K562 (cell line): ENCODE measurements around the gene SORCS1. TPM values are rescaled to one million over a fixed set of nuclear protein-coding genes. Genes with fewer than 3 reads are reported as not detected.

Experiments used
- ATAC-seq: fragments of 200-7000 bp; cut with Tn5 transposase; 3 replicates; pipeline ENCODE4 v1.9.1; 2020; ENCODE audit warnings: moderate library complexity
- BruUV-seq: library from RNA; stranded (reverse); fragments of 400-500 nt; replicated peaks from 2 replicates; lab custom pipeline; 2021; lab: Mats Ljungman, UMichigan
- CTCF ChIA-PET: fragments of 300-600 bp; formaldehyde crosslinking; extraction: SDS; loops from one replicate; lab custom pipeline; 2021; ENCODE audit warnings: low intra/inter-chr PET ratio; lab: Yijun Ruan, JAX
- POLR2A ChIA-PET: fragments of 300-600, 350-650 bp; sonication (Branson Sonifier 250); formaldehyde crosslinking; extraction: SDS; loops from one replicate; lab custom pipeline; 2021; ENCODE audit warnings: antibody characterized with exemption, inconsistent platforms; lab: Yijun Ruan, JAX
- DNase-seq, 4 experiments: peaks; one replicate each; pipeline versions ENCODE4 v3.0.0 to v3.0.0-alpha.2; 2011 to 2018; ENCODE audit warnings: low spot score in 3 of 4, mixed read lengths in 3 of 4; ENCODE audit errors: extremely low read depth in 1 of 4
- FAIRE-seq: peaks from 2 replicates; lab custom pipeline; 2011; peaks lifted over from hg19 to GRCh38; lab: Jason Lieb, UNC
- H2AFZ ChIP-seq: 2 replicates; pipeline ENCODE4 v1.6.0; 2011; ENCODE audit warnings: low read depth, low read length, control low read depth, inconsistent platforms
- H3K27ac ChIP-seq: fragments of 200-600 bp; 3 replicates; pipeline ENCODE4 v1.8.0; 2011; ENCODE audit warnings: low read depth, mild to moderate bottlenecking, control low read depth, inconsistent platforms, low read length, moderate library complexity, mixed read lengths; ENCODE audit errors: extremely low read depth
- H3K27me3 ChIP-seq, 2 experiments: fragments of 300-600 bp in 1 of 2; 2 replicates in 1 of 2; 3 replicates in 1 of 2; pipeline versions ENCODE4 v1.6.0 to v1.8.0; 2011; ENCODE audit warnings: inconsistent platforms in 2 of 2, low read length in 2 of 2, mild to moderate bottlenecking in 1 of 2, mixed read lengths in 1 of 2, moderate library complexity in 1 of 2; ENCODE audit not compliant: control insufficient read depth in 2 of 2, insufficient read depth in 2 of 2
- H3K36me3 ChIP-seq: fragments of 300-600 bp; 3 replicates; pipeline ENCODE4 v1.8.0; 2011; ENCODE audit warnings: mild to moderate bottlenecking, low read length, inconsistent platforms; ENCODE audit not compliant: control insufficient read depth, insufficient read depth
- H3K4me1 ChIP-seq, 2 experiments: fragments of 200-600 bp in 1 of 2; replicated peaks in 1 of 2; 2 replicates in 1 of 2; 3 replicates in 1 of 2; pipeline versions ENCODE4 v1.5.1 to v1.8.0; 2011; ENCODE audit warnings: inconsistent platforms in 2 of 2, low read length in 2 of 2, mild to moderate bottlenecking in 1 of 2, mixed read lengths in 1 of 2, moderate library complexity in 1 of 2; ENCODE audit not compliant: control insufficient read depth in 2 of 2, insufficient read depth in 2 of 2
- H3K4me2 ChIP-seq: 2 replicates; pipeline ENCODE4 v1.6.1; 2011; ENCODE audit warnings: low read length, control low read depth, inconsistent platforms, mixed read lengths; ENCODE audit not compliant: insufficient read depth
- H3K4me3 ChIP-seq: fragments of 200-600 bp; sonication (generic), shearing (Covaris generic); 2 replicates; pipeline ENCODE4 v1.5.1; 2016; ENCODE audit warnings: control low read depth, inconsistent platforms
- H3K79me2 ChIP-seq: fragments of 200-600 bp; 3 replicates; pipeline ENCODE4 v1.8.0; 2011; ENCODE audit warnings: low read length, inconsistent platforms; ENCODE audit not compliant: control insufficient read depth, insufficient read depth
- H3K9ac ChIP-seq, 2 experiments: 2 replicates each; pipeline versions ENCODE4 v1.6.0 to v1.6.1; 2011; ENCODE audit warnings: low read depth in 2 of 2, low read length in 2 of 2, control low read depth in 1 of 2, inconsistent platforms in 1 of 2, mild to moderate bottlenecking in 1 of 2, mixed read lengths in 1 of 2; ENCODE audit not compliant: insufficient read depth in 1 of 2
- H3K9me1 ChIP-seq: one replicate; pipeline ENCODE4 v1.6.0; 2011; ENCODE audit warnings: inconsistent platforms, mild to moderate bottlenecking, low read length, moderate library complexity; ENCODE audit not compliant: control insufficient read depth, insufficient read depth
- H3K9me3 ChIP-seq: replicated peaks from 2 replicates; pipeline ENCODE4 v1.5.1; 2011; ENCODE audit warnings: low read depth, low read length, inconsistent platforms; ENCODE audit not compliant: control insufficient read depth, insufficient read depth
- H4K20me1 ChIP-seq: replicated peaks from 2 replicates; pipeline ENCODE4 v1.6.1; 2011; ENCODE audit warnings: low read length, inconsistent platforms, mixed read lengths; ENCODE audit not compliant: control insufficient read depth, insufficient read depth
- TGIF2 ChIP-seq: sonication (generic); formaldehyde crosslinking; IDR thresholded peaks from 2 replicates; pipeline ENCODE4 v1.8.1; 2022; ENCODE audit warnings: mild to moderate bottlenecking, missing genetic modification reagents, moderate library complexity
- WGBS: fragments of 100-300 bp; shearing (Covaris generic); methylation state at CpG from one replicate; pipeline ENCODE4 v1.1.6; 2016; ENCODE audit warnings: low coverage, mixed read lengths; ENCODE audit not compliant: insufficient coverage; ENCODE audit errors: missing lambda C conversion rate; 5-methylcytosine and 5-hydroxymethylcytosine counted together
- in situ Hi-C: fragments of 300-500 bp; cut with MboI; formaldehyde crosslinking; loops from 4 replicates; pipeline ENCODE4 v1.15.0; 2018; ENCODE audit warnings: inconsistent platforms, mixed read lengths
- intact Hi-C: fragments of 100-400 bp; cut with micrococcal nuclease; formaldehyde crosslinking; loops from 2 replicates; pipeline ENCODE4 v1.14.2; 2022
- polyA plus RNA-seq, 8 experiments: library from polyadenylated mRNA; depleted of rRNA in 4 of 8; stranded (reverse) in 5 of 8; unstranded in 3 of 8; fragments of >200 nt; fragmentation: Nextera tagmentation in 2 of 8; fragmentation: Illumina TruSeq in 1 of 8; extraction: Ambion mirVana in 2 of 8; extraction: Trizol in 1 of 8; gene quantifications; 2 replicates each; pipeline versions ENCODE4 v1.2.1 to v1.2.3, GENCODE V29; 2011 to 2014; ENCODE audit warnings: inconsistent platforms in 1 of 8, missing spikeins in 1 of 8
- total RNA-seq, 7 experiments: library from RNA; depleted of rRNA in 6 of 7; stranded (reverse); fragments of >200 nt in 6 of 7; fragmentation: Illumina TruSeq in 2 of 7; extraction: Trizol in 2 of 7; gene quantifications; 2 replicates each; pipeline versions ENCODE4 v1.2.1 to v1.2.3, GENCODE V29; 2011 to 2021; ENCODE audit warnings: low replicate concordance in 1 of 7
- TF ChIP-seq, protein P1 (sequence below), 2 experiments: fragments of 450-650 bp; IDR thresholded peaks; 2 replicates each; pipeline ENCODE4 v1.6.1; 2016; ENCODE audit warnings: mild to moderate bottlenecking in 2 of 2, borderline replicate concordance in 1 of 2, low read depth in 1 of 2, moderate library complexity in 1 of 2

Gene SORCS1
- total and polyA plus RNA-seq, 9 of the 15 experiments (the other 6 are each of a cell fraction or from before 2014, with no cell fraction given) = 1.5 to 3.9 (median 2.7) TPM

DNA sequence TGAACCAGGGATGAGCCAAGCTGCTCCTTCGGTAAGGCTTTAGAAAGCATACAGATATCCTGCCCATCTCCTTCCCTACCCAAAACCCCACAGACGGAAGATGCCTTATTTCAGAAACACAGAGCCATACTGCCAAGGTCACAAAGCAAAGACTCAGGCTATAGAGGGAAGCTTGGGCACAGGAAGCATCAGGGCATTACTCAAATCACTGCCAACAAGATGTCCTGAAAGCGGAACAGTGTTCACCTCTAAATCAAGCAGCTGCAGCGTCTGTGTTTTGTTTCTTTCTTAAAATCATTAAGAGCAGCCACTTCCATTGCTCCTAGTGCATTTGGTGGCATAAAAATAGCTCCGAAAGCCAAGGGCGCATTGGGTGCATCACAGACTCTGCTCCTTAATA lies 307.3 kb downstream of the SORCS1 start:
- H4K20me1 ChIP-seq = no peaks in the 10 kb centered on the region
- DNase-seq (no peak), FAIRE-seq (no peak), ATAC-seq (no peak)
- H3K4me1 ChIP-seq = no peaks in the 10 kb centered on the region
- WGBS = 7% methylated on average over 6 of the region's 6 CpGs
- BruUV-seq = no TSS peak
- no peaks in the 10 kb centered on the region for H3K9me1 ChIP-seq
- in situ Hi-C loops (no loop called here), intact Hi-C loops (no loop called here)
- H3K27me3 ChIP-seq = no peaks in the 10 kb centered on the region
- H2AFZ ChIP-seq = no peak overlapping the region
- H3K27ac ChIP-seq = no peak overlapping the region
- no peak overlapping the region for H3K4me3 ChIP-seq
- no peaks in the 10 kb centered on the region for H3K79me2 ChIP-seq
- CTCF ChIA-PET = no interaction called here
- H3K9ac ChIP-seq = no peak overlapping the region
- no peak overlapping the region for H3K4me2 ChIP-seq
- POLR2A ChIA-PET = no interaction called here
- no peak for TF ChIP-seq TGIF2 (CRISPR knock-in tag)
- TF ChIP-seq, protein P1, sequence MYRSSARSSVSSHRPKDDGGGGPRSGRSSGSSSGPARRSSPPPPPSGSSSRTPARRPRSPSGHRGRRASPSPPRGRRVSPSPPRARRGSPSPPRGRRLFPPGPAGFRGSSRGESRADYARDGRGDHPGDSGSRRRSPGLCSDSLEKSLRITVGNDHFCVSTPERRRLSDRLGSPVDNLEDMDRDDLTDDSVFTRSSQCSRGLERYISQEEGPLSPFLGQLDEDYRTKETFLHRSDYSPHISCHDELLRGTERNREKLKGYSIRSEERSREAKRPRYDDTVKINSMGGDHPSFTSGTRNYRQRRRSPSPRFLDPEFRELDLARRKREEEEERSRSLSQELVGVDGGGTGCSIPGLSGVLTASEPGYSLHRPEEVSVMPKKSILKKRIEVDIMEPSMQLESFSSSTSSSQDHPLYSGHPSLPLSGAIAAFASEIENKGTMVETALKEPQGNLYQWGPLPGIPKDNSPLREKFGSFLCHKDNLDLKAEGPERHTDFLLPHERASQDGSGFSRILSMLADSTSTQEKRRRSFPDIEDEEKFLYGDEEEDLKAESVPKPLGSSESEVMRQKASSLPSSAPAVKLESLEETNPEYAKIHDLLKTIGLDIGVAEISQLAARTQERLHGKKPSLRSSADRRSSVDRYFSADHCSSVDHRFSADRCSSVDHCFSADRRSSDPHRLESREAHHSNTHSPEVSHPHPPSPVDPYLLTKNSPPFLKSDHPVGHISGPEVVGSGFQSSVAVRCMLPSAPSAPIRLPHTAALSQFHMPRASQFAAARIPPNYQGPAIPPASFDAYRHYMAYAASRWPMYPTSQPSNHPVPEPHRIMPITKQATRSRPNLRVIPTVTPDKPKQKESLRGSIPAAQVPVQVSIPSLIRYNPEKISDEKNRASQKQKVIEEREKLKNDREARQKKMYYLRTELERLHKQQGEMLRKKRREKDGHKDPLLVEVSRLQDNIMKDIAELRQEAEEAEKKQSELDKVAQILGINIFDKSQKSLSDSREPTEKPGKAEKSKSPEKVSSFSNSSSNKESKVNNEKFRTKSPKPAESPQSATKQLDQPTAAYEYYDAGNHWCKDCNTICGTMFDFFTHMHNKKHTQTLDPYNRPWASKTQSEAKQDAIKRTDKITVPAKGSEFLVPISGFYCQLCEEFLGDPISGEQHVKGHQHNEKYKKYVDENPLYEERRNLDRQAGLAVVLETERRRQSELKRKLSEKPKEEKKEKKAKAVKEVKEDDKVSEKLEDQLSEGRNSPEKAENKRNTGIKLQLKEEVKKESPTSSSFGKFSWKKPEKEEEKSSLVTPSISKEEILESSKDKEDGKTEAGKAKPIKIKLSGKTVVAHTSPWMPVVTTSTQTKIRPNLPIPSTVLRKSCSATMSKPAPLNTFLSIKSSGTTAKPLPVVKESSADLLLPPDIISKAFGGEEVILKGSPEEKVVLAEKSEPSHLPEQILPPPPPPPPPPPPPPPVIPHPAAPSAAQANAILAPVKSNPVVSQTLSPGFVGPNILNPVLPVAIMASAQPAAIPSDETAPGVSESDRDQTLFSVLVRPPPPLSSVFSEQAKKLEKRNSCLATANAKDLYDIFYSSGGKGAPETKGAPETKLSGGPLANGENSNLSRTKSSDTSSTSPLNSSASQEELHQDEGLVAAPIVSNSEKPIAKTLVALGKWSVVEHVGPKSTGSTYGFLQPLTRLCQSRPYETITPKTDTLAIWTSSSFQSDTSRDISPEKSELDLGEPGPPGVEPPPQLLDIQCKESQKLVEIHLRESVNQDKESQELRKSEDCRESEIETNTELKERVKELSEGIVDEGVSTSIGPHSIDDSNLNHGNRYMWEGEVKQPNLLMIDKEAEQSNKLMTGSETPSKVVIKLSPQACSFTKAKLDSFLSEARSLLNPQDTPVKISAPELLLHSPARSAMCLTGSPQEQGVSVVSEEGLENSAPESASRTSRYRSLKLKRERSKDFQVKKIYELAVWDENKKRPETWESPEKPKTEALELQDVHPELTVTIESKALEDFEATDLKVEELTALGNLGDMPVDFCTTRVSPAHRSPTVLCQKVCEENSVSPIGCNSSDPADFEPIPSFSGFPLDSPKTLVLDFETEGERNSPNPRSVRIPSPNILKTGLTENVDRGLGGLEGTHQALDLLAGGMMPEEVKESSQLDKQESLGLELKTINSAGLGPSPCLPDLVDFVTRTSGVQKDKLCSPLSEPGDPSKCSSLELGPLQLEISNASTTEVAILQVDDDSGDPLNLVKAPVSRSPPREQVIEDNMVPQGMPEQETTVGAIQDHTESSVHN (IDR thresholded peaks at IDR 0.05; ENCODE audit: borderline replicate concordance in 1 of 2, low read depth in 1 of 2) = no peak
- H3K36me3 ChIP-seq = no peaks in the 10 kb centered on the region
- H3K9me3 ChIP-seq = no peaks in the 10 kb centered on the region
